ENCODE results near the gene ACOX3.

- TF ChIP-seq CTCF (IDR thresholded peaks at IDR 0.05) = no peak
- no peak for TF ChIP-seq POLR2A (IDR thresholded peaks at IDR 0.05; ENCODE audit: low read depth)
Observed at GRCh38 chr4:8344377-8344776, 96.1 kb downstream of the ACOX3 start.

All from esophagus muscularis mucosa (tissue), 3 donors.